Ishikawa (cell line): ENCODE results near the gene TGM2.

ENCODE experiments used
- CEBPB ChIP-seq: IDR thresholded peaks from 2 replicates; pipeline ENCODE4 v1.6.1; 2012
- EGR1 ChIP-seq: IDR thresholded peaks from 2 replicates; pipeline ENCODE4 v1.6.1; 2012
- EP300 ChIP-seq: IDR thresholded peaks from 2 replicates; pipeline ENCODE4 v1.6.1; 2012; ENCODE audit warnings: borderline replicate concordance
- FOXM1 ChIP-seq: IDR thresholded peaks from 2 replicates; pipeline ENCODE4 v1.6.1; 2012; ENCODE audit warnings: low read depth, borderline replicate concordance
- RAD21 ChIP-seq: IDR thresholded peaks from 2 replicates; pipeline ENCODE4 v1.6.1; 2012; ENCODE audit warnings: low read depth
- TAF1 ChIP-seq: IDR thresholded peaks from 2 replicates; pipeline ENCODE4 v1.6.1; 2012; ENCODE audit warnings: low read depth, mild to moderate bottlenecking
- YY1 ChIP-seq: IDR thresholded peaks from 2 replicates; pipeline ENCODE4 v1.6.1; 2012; ENCODE audit warnings: low read depth
- TF ChIP-seq, protein P1 (sequence below): IDR thresholded peaks from 2 replicates; pipeline ENCODE4 v1.6.1; 2012
- TF ChIP-seq, protein P2 (sequence below): IDR thresholded peaks from 2 replicates; pipeline ENCODE4 v1.6.1; 2012; ENCODE audit warnings: low read depth, mild to moderate bottlenecking

DNA sequence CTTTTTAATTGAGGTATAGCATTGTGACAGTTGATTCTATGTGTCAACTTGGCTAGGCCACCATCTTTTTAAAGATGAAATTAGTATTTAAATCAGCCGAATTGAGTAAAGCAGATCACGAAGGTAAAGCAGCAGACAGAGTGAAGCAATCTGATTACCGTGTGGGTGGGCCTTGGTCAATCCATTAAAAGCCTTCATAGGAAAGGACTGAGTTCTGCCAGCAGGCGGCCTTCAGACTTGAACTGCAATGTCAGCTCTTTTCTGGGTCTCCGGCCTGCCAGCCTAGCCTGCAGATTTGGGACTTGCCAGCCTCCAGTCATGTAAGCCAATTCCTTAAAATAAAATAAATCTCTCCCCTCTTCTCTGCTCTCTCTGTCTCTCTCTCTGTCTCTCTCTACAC lies 22.4 kb upstream of the TGM2 start:
- TF ChIP-seq EP300 (no peak), TAF1 (no peak), FOXM1 (no peak), YY1 (no peak), RAD21 (no peak), CEBPB (no peak), EGR1 (no peak)
- TF ChIP-seq, protein P1, sequence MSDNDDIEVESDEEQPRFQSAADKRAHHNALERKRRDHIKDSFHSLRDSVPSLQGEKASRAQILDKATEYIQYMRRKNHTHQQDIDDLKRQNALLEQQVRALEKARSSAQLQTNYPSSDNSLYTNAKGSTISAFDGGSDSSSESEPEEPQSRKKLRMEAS = no peak
- TF ChIP-seq, protein P2, sequence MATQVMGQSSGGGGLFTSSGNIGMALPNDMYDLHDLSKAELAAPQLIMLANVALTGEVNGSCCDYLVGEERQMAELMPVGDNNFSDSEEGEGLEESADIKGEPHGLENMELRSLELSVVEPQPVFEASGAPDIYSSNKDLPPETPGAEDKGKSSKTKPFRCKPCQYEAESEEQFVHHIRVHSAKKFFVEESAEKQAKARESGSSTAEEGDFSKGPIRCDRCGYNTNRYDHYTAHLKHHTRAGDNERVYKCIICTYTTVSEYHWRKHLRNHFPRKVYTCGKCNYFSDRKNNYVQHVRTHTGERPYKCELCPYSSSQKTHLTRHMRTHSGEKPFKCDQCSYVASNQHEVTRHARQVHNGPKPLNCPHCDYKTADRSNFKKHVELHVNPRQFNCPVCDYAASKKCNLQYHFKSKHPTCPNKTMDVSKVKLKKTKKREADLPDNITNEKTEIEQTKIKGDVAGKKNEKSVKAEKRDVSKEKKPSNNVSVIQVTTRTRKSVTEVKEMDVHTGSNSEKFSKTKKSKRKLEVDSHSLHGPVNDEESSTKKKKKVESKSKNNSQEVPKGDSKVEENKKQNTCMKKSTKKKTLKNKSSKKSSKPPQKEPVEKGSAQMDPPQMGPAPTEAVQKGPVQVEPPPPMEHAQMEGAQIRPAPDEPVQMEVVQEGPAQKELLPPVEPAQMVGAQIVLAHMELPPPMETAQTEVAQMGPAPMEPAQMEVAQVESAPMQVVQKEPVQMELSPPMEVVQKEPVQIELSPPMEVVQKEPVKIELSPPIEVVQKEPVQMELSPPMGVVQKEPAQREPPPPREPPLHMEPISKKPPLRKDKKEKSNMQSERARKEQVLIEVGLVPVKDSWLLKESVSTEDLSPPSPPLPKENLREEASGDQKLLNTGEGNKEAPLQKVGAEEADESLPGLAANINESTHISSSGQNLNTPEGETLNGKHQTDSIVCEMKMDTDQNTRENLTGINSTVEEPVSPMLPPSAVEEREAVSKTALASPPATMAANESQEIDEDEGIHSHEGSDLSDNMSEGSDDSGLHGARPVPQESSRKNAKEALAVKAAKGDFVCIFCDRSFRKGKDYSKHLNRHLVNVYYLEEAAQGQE = no peak
